ENCODE measurements around the gene CHRNA5. TPM values are rescaled to one million over a fixed set of nuclear protein-coding genes. Genes with fewer than 3 reads are reported as not detected.

CHRNA5 gene
- total RNA-seq, 1 donor = 1.6 TPM

GRCh38 chr15:78624651-78625590, 59.6 kb downstream of the CHRNA5 start:
- H3K4me3 ChIP-seq (ENCODE audit: low read depth, low read length) = no peak overlapping the region
- DNase-seq (ENCODE audit: low read depth) = no peak
- no peak for TF ChIP-seq CTCF (IDR thresholded peaks at IDR 0.05; ENCODE audit: insufficient read depth, low read length)

- TF ChIP-seq CTCF (IDR thresholded peaks at IDR 0.05; ENCODE audit: insufficient read depth, low read length) = no peak
- DNase-seq (ENCODE audit: low read depth) = no peak
Measured at GRCh38 chr15:78625606-78626280, 60.4 kb downstream of the CHRNA5 start.

GRCh38 chr15:78626381-78626995, 61.2 kb downstream of the CHRNA5 start:
- H3K4me3 ChIP-seq (ENCODE audit: low read depth, low read length) = no peak overlapping the region
- DNase-seq (ENCODE audit: low read depth) = no peak
- TF ChIP-seq CTCF (IDR thresholded peaks at IDR 0.05; ENCODE audit: insufficient read depth, low read length) = no peak

More at GRCh38 chr15:78625606-78626280, 60.4 kb downstream of the CHRNA5 start:
- H3K4me3 ChIP-seq (ENCODE audit: low read depth, low read length) = no peak overlapping the region

- TF ChIP-seq CTCF (IDR thresholded peaks at IDR 0.05; ENCODE audit: insufficient read depth, low read length) = no peak
- no peak overlapping the region for H3K4me3 ChIP-seq (ENCODE audit: low read depth, low read length)
- DNase-seq (ENCODE audit: low read depth) = no peak
Measured at GRCh38 chr15:78627348-78627747, 62.0 kb downstream of the CHRNA5 start.

GRCh38 chr15:78628227-78628626, 62.9 kb downstream of the CHRNA5 start:
- no peak for DNase-seq (ENCODE audit: low read depth)
- H3K4me3 ChIP-seq (ENCODE audit: low read depth, low read length) = no peak overlapping the region
- no peak for TF ChIP-seq CTCF (IDR thresholded peaks at IDR 0.05; ENCODE audit: insufficient read depth, low read length)

- no peak for TF ChIP-seq CTCF (IDR thresholded peaks at IDR 0.05; ENCODE audit: insufficient read depth, low read length)
- DNase-seq (ENCODE audit: low read depth) = no peak
Measured at GRCh38 chr15:78629031-78629715, 63.9 kb downstream of the CHRNA5 start.

More at GRCh38 chr15:78629031-78629715, 63.9 kb downstream of the CHRNA5 start:
- H3K4me3 ChIP-seq (ENCODE audit: low read depth, low read length) = no peak overlapping the region

All from fibroblast of the aortic adventitia (primary cell).